A673 (cell line): ENCODE measurements around the gene BFSP2. TPM values are rescaled to one million over a fixed set of nuclear protein-coding genes. Genes with fewer than 3 reads are reported as not detected.
A peak's percentile ranks its signal among the peaks of the same experiment; 100 is the strongest.

Experiments
- Bru-seq: library from RNA; stranded (reverse); fragments of 400-500 nt; gene quantifications from one replicate; lab custom pipeline; 2021; lab: Mats Ljungman, UMichigan
- BruChase-seq, 2 experiments: library from RNA; stranded (reverse); fragments of 400-500 nt; gene quantifications; one replicate each; lab custom pipeline; 2021; lab: Mats Ljungman, UMichigan
- BruUV-seq: library from RNA; stranded (reverse); fragments of 400-500 nt; replicated peaks from 2 replicates; lab custom pipeline; 2021; lab: Mats Ljungman, UMichigan
- CTCF ChIA-PET: fragments of 300-600 bp; sonication (Branson Sonifier 250); formaldehyde crosslinking; loops from one replicate; lab custom pipeline; 2022; ENCODE audit warnings: antibody characterized with exemption; lab: Charles Lee
- POLR2A ChIA-PET: fragments of 300-600 bp; sonication (Branson Sonifier 250); formaldehyde crosslinking; loops from one replicate; lab custom pipeline; 2022; ENCODE audit warnings: antibody characterized with exemption; ENCODE audit not compliant: low non-redundant PET; lab: Charles Lee
- DNase-seq: peaks from one replicate; pipeline ENCODE4 v3.0.0-alpha.2; 2015; ENCODE audit warnings: low spot score
- H3K27ac ChIP-seq: fragments of 200-600 bp; sonication (generic); 2 replicates; pipeline ENCODE4 v1.5.1; 2016; ENCODE audit warnings: mixed run types, low read depth, mild to moderate bottlenecking, mixed read lengths, antibody characterized with exemption, low read length; ENCODE audit not compliant: poor library complexity, severe bottlenecking
- H3K27me3 ChIP-seq: fragments of 200-600 bp; sonication (generic); replicated peaks from 2 replicates; pipeline ENCODE4 v1.6.1; 2017; ENCODE audit warnings: mixed run types, low read depth, mild to moderate bottlenecking, mixed read lengths, antibody characterized with exemption, low read length; ENCODE audit not compliant: insufficient read depth, poor library complexity
- H3K36me3 ChIP-seq: fragments of 200-600 bp; sonication (generic); 2 replicates; pipeline ENCODE4 v1.6.1; 2016; ENCODE audit warnings: mixed run types, mild to moderate bottlenecking, mixed read lengths, antibody characterized with exemption, low read length; ENCODE audit not compliant: insufficient read depth, poor library complexity, severe bottlenecking
- H3K4me1 ChIP-seq: fragments of 200-600 bp; sonication (generic); 2 replicates; pipeline ENCODE4 v1.6.1; 2017; ENCODE audit warnings: mixed run types, mild to moderate bottlenecking, mixed read lengths, antibody characterized with exemption, low read length; ENCODE audit not compliant: insufficient read depth, poor library complexity, severe bottlenecking
- H3K4me3 ChIP-seq: fragments of 200-600 bp; sonication (generic); 2 replicates; pipeline ENCODE4 v1.5.1; 2016; ENCODE audit warnings: low read depth, mixed run types, mild to moderate bottlenecking, mixed read lengths, low read length; ENCODE audit not compliant: poor library complexity, severe bottlenecking
- H3K9me3 ChIP-seq: fragments of 200-600 bp; sonication (generic); 2 replicates; pipeline ENCODE4 v1.6.1; 2016; ENCODE audit warnings: mixed run types, low read depth, mild to moderate bottlenecking, mixed read lengths, antibody characterized with exemption, low read length; ENCODE audit not compliant: poor library complexity, severe bottlenecking
- CTCF ChIP-seq: fragments of 300-800, 200-600 bp; sonication (generic); conservative IDR thresholded peaks from 2 replicates; pipeline ENCODE4 v1.5.1; 2017; ENCODE audit warnings: low read depth, mild to moderate bottlenecking, antibody characterized with exemption, low read length, moderate library complexity, mixed read lengths
- EZH2 ChIP-seq: fragments of 200-600 bp; sonication (generic); IDR thresholded peaks from 2 replicates; pipeline ENCODE4 v1.6.1; 2017; ENCODE audit warnings: borderline replicate concordance, low read depth, mild to moderate bottlenecking, mixed read lengths, antibody characterized with exemption, low read length; ENCODE audit not compliant: poor library complexity, severe bottlenecking
- intact Hi-C: fragments of 100-400 bp; cut with micrococcal nuclease; formaldehyde crosslinking; loops from one replicate; pipeline ENCODE4 v1.10.0; 2022; ENCODE audit not compliant: unreplicated experiment
- long read RNA-seq: library from polyadenylated mRNA; stranded (forward); transcript quantifications from one replicate; pipeline ENCODE4 v2.0.0, GENCODE V29; 2022
- total RNA-seq: library from RNA; stranded (reverse); gene quantifications from 2 replicates; pipeline ENCODE4 v1.2.3, GENCODE V29; 2021

Gene BFSP2
- total RNA-seq (not detected in 2 replicates), Bru-seq, nascent RNA (not detected), BruChase-seq, experiment 1, labeled RNA remaining after a 2-hour chase (not detected), BruChase-seq, experiment 2, labeled RNA remaining after a 6-hour chase (percentile 2 among the genes with signal in this experiment)
- long read RNA-seq: 0 reads

GRCh38 chr3:133400006-133400515 is at the start of gene BFSP2:
BFSP2 (plus strand) TSS chr3:133400056; CDS start chr3:133400084, 28 bp downstream.
- Histone ChIP-seq H3K27me3 (peaks cover 13% of the 10 kb centered on the region), H3K4me3 (no peak within 1 kb of the TSS), H3K27ac (no peak within 1 kb of the TSS), H3K36me3 (no peaks in the 10 kb centered on the region), H3K9me3 (no peaks in the 10 kb centered on the region), H3K4me1 (no peaks in the 10 kb centered on the region)
- intact Hi-C loops: no loop called here
- TF ChIP-seq EZH2 (no peak), CTCF (no peak)
- DNase-seq: no peak
- POLR2A ChIA-PET: no interaction called here
- no TSS peak for BruUV-seq
- CTCF ChIA-PET: no interaction called here

GRCh38 chr3:133354721-133355120 is 45.1 kb upstream of the BFSP2 start:
- Histone ChIP-seq H3K4me3 (no peak overlapping the region), H3K4me1 (no peaks in the 10 kb centered on the region), H3K27ac (no peak overlapping the region), H3K27me3 (peaks cover 16% of the 10 kb centered on the region), H3K36me3 (no peaks in the 10 kb centered on the region), H3K9me3 (peaks cover 5% of the 10 kb centered on the region)
- no peak for DNase-seq
- ChIA-PET CTCF (no interaction called here), POLR2A (no interaction called here)
- intact Hi-C loops: no loop called here
- no peak for TF ChIP-seq EZH2
- TF ChIP-seq CTCF: no peak
- no TSS peak for BruUV-seq

GRCh38 chr3:133360476-133360875 is 39.4 kb upstream of the BFSP2 start:
- Histone ChIP-seq H3K27ac (no peak overlapping the region), H3K4me3 (no peak overlapping the region), H3K27me3 (peaks cover 17% of the 10 kb centered on the region), H3K9me3 (peaks cover 5% of the 10 kb centered on the region), H3K36me3 (no peaks in the 10 kb centered on the region), H3K4me1 (no peaks in the 10 kb centered on the region)
- POLR2A ChIA-PET: no interaction called here
- no TSS peak for BruUV-seq
- CTCF ChIA-PET: no interaction called here
- intact Hi-C loops: no loop called here
- no peak for TF ChIP-seq EZH2
- TF ChIP-seq CTCF: no peak
- no peak for DNase-seq
